ENCODE data around the gene CPNE4.

CPNE4 gene

GRCh38 chr3:131602011-131602779, 432.6 kb downstream of the CPNE4 start:
- no peak for DNase-seq (ENCODE audit: low read depth in 2 of 2)

- DNase-seq (ENCODE audit: low read depth in 2 of 2), result no peak
Observed at GRCh38 chr3:131597816-131598215, 437.0 kb downstream of the CPNE4 start.

- no peak for DNase-seq (ENCODE audit: low read depth in 2 of 2)
Observed at GRCh38 chr3:131596884-131597283, 437.9 kb downstream of the CPNE4 start.

DNA sequence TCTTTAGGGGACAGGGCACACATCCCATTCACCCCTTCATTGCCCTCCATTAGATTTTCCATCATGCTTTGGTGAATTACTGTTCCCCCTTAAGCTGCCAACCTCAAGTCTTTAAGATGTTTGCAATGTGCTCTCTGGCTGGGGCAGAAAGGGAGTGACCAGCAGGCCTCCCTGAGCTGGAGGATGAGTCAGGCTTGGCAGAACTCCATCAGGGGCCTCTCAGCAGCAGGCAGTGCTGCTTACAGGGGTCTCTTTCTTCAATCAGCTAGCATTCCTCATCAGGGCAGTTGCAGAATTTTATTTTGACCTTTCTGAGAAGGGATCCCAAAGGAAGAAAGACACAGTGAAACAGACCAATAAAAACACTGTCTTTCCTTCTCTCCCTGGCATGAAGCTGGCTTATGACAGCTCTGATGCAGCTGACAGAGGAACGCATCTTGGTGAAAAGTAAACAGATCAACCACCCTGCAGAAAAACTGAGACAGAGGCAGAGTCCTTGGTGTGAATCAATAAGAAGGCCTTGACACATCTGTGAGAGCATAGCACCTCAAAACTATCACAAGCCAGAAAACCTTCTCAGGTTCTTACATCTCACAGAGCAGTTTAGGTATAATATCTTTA, 443.3 kb downstream of the CPNE4 start:
- no peak for DNase-seq (ENCODE audit: low read depth in 2 of 2)

GRCh38 chr3:131586277-131586676, 448.5 kb downstream of the CPNE4 start:
- no peak for DNase-seq (ENCODE audit: low read depth in 2 of 2)

- no peak for DNase-seq (ENCODE audit: low read depth in 2 of 2)
Observed at GRCh38 chr3:131582438-131582837, 452.4 kb downstream of the CPNE4 start.

- DNase-seq (ENCODE audit: low read depth in 2 of 2), result no peak
Observed at GRCh38 chr3:131568460-131568859, 466.4 kb downstream of the CPNE4 start.

DNA sequence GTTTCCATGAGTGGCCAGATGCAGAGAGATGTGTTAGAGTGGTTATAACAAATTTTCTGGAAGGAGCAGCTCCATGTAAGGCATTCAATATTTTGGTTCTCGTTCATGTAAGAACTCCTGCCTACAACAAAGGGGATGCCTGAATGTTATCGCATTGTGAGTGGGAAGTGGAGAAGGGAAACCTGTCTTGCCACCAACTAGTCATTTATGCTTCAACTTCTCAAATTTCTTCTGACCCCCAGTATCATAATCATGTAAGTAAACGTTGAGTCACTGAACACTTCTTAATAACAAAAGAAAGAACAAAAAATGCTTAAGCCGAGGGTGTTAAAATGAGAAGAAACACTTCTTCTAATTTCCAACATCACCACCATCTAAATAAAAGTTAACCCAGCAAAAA, 470.0 kb downstream of the CPNE4 start:
- DNase-seq (ENCODE audit: low read depth in 2 of 2), result no peak

- no peak for DNase-seq (ENCODE audit: low read depth in 2 of 2)
Observed at GRCh38 chr3:131561511-131561910, 473.3 kb downstream of the CPNE4 start.

DNA sequence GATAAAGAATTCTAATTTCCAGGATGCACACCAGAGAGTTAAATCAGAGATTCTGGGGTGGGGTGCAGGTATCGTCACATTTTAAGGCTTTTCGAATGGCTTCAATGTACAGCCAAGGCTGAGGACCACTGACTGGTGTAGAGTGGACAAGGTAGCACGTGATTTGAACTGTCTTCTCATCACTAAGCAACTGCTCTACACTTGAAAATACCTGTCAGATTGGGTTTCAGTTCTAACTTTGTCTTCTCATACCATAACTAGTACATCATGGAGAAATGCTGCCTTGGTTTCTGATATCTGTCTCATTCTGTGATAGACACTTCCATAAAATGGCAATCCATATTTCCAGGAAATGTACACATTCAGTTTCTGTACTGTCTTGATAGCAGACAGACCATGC, 474.0 kb downstream of the CPNE4 start:
- DNase-seq (ENCODE audit: low read depth in 2 of 2), result no peak

DNA sequence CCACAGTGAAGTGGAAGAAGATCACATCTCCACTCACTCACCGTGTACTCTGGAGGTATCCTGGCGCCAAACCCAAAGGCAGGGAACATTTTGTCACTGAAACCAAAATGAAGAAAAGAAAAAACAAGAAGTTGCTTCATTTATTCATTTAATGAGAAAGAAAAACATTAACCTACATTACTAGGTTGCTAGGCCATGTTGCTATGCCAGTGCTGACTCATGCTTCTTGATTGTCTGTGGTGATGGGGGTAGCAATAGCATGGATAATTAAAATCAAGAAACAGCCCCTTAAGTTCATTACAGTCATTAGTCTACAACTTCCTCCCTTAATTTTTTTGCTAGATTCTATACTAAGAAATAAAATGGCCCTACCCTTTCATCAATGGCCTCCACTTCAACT, 479.4 kb downstream of the CPNE4 start:
- no peak for DNase-seq (ENCODE audit: low read depth in 2 of 2)

DNA sequence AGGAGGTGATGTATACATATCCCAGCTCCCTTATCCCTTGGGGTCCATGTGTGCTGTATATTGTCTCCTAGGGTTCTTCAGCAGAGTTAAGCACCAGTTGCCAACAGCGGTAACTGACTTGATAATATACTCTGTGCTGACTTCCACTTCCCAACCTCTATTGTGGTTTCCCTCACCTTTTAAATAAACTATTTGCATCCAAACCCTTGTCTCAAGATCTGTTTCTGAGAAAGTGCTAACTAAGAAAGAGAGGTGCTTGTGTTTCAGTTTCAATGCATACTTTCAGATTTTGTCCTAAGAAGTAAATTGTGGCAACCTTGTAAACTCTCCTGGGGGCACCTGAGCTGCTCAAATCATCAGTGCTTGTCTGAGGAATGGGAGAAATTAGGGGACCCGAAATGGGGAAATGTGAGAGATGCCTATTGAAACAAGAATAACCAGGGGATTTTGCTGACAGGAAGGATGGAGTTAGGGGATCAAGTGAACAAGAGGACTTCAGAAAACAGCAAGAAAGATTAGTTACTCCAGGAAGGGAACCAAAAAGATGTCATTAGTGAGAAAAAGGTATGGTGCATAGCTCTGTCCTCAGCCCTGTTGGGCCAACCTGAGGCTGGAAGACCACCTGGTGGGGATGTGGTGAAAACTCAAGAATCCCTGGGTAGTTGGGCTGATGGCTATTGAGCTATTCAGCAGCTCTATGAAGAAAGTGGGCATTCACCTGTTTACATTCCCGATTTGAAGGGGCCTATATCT, 481.1 kb downstream of the CPNE4 start:
- DNase-seq (ENCODE audit: low read depth in 2 of 2), result no peak

GRCh38 chr3:131551761-131552160, 483.1 kb downstream of the CPNE4 start:
- DNase-seq (ENCODE audit: low read depth in 2 of 2), result no peak

DNA sequence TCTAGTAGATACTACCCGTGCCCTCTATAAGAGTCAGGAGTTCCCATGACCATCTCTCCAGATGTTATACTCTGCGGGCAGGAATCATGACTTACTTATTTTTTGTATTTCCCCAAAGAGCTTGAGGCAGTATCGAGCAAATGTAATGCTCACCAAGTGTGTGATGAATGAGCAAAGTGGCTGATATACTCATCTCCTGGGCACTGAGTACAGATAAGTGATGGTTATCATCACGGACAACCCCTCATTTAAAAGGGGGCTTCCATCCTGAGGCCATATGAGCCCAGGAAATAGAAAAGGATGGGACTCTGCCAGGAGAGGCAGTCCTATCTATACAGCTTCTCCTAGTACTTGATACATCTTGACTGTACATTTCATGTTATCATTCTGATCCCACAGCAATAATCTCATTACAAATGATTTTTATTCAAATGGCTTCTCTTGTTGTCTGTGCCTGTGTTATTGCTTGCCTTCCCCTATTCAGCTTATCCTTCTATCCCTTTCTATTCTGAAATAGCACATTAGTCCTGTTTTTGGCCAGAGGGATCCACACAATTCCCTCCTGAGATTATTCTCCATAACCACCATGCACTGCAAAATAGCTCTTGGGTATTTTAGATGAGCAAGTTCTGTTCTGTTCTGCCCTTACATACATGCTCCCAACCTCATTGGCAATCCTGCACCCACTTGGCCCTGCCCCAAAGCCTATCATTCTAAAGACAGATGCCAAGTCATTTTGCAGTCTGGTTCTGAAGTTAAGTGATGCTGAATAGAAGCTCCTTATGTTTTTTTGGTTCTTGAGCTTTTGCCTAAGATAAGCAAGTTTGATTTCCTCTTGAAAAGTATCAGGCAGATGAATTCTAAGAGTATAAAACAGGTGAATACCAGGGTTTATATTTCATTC, 484.0 kb downstream of the CPNE4 start:
- no peak for DNase-seq (ENCODE audit: low read depth in 2 of 2)

GRCh38 chr3:131549340-131549739, 485.5 kb downstream of the CPNE4 start:
- no peak for DNase-seq (ENCODE audit: low read depth in 2 of 2)

DNA sequence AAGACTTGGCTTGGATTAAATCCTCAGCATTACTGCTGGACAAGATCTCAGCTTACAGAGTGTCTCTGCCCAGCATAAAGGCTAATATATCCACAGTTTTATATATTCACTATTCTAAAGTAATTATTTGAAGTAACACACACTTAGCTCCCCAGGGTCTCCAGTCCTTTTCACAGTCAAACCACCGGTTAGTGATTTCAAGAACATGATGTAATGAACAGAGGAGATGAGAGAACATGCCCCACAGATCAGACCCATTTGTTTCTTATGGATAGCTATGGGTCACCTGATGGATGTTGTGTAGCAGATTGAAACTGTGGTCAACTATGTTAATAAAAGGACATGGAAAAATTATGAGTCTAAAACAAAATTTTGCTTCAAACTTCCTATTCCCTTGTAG, 487.2 kb downstream of the CPNE4 start:
- no peak for DNase-seq (ENCODE audit: low read depth in 2 of 2)

- no peak for DNase-seq (ENCODE audit: low read depth in 2 of 2)
Observed at GRCh38 chr3:131546441-131546840, 488.4 kb downstream of the CPNE4 start.

DNA sequence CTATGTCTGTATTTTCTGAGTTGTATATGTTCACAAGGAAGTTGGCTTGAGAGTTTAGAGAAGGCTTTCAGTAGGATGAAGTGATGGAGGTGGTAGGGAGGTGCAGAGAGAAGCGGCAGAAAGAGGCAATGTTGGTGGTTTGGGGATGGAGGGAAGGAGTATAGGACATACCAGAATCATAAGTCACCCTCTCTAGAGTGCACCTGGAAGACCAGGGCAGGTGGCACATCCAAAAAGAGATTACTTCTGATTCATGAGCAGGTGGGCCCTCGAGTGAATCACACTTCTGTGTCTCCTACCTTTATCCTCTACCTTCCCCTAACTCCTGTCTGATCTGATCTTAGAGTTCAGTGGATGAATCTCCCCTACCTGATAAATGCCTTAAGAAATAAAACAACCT, 490.3 kb downstream of the CPNE4 start:
- no peak for DNase-seq (ENCODE audit: low read depth in 2 of 2)

GRCh38 chr3:131543714-131544113, 491.1 kb downstream of the CPNE4 start:
- DNase-seq (ENCODE audit: low read depth in 2 of 2), result no peak

GRCh38 chr3:131541288-131541687, 493.5 kb downstream of the CPNE4 start:
- no peak for DNase-seq (ENCODE audit: low read depth in 2 of 2)

GRCh38 chr3:131540821-131541220, 494.0 kb downstream of the CPNE4 start:
- DNase-seq (ENCODE audit: low read depth in 2 of 2), result no peak

DNA sequence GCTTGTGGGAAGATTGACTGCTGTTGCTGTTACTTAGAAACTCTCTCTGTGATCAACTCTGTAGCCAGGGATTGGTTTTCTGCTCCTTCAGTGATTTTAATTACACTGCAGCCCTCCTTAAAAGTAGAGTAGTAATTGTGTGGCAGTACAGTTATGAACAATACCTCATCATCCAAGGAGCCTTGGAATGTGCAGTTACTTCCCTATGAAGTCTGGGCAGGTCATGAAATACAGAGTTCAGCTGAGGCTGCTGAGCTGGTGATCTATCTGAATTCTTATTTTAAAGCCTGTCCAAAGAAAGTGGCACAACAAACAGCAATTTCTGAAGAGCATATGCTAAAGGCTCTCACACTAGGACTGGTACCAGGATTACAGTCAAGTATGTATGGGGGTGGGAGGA, 494.7 kb downstream of the CPNE4 start:
- DNase-seq (ENCODE audit: low read depth in 2 of 2), result no peak
